ENCODE measurements around the gene IFT122.
"Not testable (repeated sequence)": the region's sequence is repeated elsewhere in the genome, so short reads cannot be mapped to it uniquely, and the experiment has no call there.

Gene IFT122

GRCh38 chr3:129542747-129543146 is 102.7 kb downstream of the IFT122 start:
- no peak for ATAC-seq

DNA sequence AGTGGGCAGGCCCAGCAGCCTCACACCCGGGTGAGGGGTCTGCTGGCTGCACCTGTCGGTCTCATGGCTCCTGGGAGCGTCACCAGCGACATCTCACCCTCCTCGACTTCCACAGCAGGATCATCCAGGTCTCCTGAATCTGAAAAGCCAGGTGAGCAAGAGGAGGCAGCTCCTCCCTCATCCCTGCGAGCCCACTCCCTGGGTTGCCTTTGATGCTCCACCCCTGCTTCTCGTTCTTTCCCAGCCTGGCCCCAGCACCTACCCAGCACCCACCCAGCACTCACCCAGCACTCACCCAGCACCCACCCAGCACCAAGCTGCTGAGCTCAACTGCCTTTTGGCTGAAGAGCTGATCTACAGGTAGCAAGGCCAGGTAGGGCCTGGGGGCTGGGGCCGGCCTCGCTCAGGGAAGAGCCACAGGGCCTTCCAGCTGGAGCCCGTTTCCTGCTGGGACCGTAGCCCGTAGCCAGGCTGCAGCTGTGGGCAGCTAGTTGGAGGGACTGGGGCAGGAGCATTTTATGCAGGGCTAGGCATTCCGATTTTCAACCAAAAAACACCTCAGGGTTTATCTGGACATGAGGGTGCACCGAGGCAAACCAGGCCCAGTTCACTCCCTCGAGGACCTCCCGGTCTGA is 103.2 kb downstream of the IFT122 start, which contains the start of gene H1-8:
H1-8 (plus strand) TSS at position 20 of the 635 bp plus-strand sequence; CDS start at position 64, 44 bp downstream.
- ATAC-seq = no peak

DNA sequence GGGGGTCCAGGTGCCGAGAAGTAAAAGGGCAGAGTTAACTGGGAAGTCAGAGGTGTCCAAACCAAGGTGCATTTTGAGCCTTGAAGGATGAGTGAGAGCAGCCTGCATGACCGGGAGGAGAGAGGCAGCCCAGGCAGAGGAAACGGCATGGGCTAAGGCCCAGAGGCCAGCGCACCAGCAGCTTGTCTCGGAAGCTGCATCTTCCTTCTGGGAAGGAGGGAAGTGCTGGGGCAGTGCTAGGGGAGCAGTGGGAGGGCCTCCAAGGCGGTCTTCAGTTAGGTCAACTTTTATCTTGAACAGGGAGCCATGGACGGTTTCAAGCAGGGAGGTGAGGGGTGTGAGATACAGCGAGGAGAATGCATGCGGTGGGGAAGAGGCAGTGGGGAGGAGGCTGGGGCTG is 104.0 kb downstream of the IFT122 start:
- ATAC-seq = no peak

GRCh38 chr3:129545951-129546350 is 105.9 kb downstream of the IFT122 start:
- not testable (repeated sequence) for ATAC-seq

- ATAC-seq = no peak
Measured at GRCh38 chr3:129547241-129547640, 107.2 kb downstream of the IFT122 start.

DNA sequence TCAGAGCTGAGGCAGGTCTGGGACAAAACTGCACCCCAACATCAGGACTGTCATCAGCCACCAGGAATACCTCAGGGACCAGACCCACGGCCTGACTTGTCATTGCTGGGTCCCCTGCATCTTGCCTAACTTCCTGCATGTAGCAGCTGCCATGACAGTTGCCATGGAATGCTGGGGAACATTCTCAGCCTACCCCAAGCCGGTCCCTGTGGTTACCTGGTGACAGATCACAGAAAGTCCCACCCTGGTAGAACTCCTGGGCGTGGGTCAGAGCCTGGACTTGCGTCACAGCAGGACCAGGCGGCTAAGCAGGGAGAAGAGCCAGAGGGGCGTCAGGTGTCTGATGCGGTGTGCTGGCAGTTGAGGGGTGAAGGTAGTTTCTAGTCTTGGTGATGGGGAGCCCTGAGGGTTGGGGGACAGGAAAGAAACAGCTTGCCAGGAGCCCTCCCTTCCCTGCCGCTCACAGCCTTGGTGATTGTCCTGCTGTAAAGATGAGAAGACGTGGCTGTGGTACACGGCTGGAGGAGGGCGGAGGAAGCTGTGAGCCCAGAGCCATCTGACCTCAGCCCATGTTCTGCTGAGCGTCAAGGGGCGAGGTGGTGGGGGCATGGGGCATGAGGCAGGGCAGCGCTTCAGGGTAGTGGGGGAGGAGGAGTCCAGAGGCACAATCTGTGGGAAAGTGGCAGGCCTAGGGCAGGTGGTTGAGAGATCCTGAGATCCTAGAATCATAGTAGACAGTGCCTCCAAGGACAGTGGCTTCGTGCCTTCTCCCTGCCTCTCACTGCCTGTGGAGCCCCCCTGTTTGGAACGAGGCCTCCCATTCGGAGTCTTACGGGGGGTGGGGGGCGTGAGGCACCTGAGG is 108.3 kb downstream of the IFT122 start:
- no peak for ATAC-seq

DNA sequence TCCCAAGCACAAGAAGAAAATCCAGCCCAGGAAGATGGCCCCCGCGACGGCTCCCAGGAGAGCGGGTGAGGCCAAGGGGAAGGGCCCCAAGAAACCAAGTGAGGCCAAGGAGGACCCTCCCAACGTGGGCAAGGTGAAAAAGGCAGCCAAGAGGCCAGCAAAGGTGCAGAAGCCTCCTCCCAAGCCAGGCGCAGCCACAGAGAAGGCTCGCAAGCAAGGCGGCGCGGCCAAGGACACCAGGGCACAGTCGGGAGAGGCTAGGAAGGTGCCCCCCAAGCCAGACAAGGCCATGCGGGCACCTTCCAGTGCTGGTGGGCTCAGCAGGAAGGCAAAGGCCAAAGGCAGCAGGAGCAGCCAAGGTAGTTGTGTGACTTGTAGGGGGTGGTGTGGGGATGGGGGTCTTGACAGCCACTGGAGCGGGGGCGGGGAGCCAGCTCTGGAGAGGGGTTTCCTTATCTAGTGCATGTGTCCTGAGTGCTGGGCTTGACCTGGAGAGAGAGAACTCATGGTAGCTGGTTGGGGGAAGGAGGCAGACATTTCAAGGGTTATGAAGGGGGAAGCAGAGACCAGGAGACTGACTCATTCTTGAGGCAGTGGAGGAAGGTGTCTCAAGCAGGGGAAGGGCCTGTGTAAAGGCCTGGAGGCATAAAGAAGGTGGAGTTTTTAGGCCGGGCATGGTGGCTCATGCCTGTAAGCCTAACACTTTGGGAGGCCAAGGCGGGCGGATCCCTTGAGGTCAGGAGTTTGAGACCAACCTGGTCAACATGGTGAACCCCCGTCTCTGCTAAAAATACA is 109.2 kb downstream of the IFT122 start:
- ATAC-seq = no peak

- no peak for ATAC-seq
Measured at GRCh38 chr3:129549805-129550204, 109.8 kb downstream of the IFT122 start.

GRCh38 chr3:129552287-129553050 is 112.4 kb downstream of the IFT122 start:
- ATAC-seq = no peak

DNA sequence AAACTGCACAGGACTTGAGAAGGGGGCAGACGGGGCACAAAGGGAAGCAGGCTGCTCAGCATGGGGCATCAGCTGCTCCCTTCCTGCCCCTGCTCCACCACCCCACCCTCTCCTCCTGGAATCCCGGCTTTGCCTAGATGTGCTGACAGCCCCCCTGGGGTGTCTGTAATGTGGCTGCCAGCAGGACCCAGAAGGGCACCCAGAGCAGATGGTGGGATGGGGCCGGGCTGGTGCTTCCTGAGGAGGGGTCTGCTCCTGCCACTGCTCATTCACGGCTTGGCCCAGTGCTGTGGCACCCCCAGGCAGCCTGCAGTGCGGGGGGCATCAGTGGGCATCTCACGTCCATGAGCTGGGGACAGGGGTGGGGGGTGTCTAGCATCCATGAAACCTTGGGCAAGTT is 113.1 kb downstream of the IFT122 start:
- ATAC-seq = no peak

- ATAC-seq = no peak
Measured at GRCh38 chr3:129553719-129554118, 113.7 kb downstream of the IFT122 start.

- no peak for ATAC-seq
Measured at GRCh38 chr3:129554356-129555152, 114.5 kb downstream of the IFT122 start.

- no peak for ATAC-seq
Measured at GRCh38 chr3:129555153-129555550, 115.1 kb downstream of the IFT122 start.

GRCh38 chr3:129555616-129556357 is 115.8 kb downstream of the IFT122 start:
- ATAC-seq = no peak

DNA sequence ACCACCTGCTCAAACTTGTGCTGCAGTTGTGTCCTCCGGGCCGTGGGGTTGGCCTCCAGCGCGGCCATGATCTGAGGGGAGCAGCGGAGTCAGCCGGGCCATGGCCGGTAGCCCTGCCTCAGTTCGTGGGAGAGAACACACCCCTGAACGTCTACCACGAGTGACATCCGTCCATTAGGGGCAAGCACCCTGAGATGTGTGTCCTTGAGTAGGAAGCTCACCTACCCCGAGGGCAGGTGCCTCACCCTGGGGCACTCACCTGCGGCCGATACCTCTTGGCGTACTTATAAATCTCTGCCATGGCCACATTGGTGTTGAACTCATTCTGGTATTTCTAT is 116.3 kb downstream of the IFT122 start:
- no peak for ATAC-seq

DNA sequence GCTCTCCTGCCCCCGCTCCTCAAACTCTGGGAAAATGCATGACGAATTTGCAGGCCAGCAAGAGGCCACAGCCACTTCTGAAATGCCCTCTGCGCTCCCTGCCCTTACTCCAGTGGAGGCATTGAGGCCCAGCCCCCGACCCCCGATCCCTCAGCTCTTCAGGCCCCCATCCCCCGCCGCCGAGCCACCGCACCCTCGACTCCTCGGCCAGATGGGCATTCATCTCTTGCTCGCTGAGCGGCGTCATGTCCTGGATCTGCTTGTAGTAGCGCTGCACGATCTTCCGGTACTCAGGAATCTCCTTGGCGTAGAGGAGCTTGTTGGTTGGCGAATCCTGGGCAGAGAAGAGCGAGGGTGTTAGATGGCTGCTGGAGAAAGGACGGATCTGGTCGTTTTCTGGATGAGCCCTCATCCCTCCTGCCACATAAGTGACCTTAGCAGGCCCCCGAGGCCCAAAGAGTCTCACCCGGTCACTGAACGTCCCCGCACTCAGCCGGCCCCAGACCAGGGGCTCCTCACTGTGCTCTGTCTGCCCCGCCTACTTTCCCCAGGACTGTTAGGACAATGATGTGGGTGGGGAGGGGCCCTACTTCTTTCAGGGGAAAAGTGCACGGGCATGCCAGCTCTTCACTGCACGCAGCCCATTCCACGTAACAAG is 117.0 kb downstream of the IFT122 start:
- ATAC-seq = no peak

GRCh38 chr3:129557548-129557894 is 117.5 kb downstream of the IFT122 start:
- ATAC-seq = no peak

DNA sequence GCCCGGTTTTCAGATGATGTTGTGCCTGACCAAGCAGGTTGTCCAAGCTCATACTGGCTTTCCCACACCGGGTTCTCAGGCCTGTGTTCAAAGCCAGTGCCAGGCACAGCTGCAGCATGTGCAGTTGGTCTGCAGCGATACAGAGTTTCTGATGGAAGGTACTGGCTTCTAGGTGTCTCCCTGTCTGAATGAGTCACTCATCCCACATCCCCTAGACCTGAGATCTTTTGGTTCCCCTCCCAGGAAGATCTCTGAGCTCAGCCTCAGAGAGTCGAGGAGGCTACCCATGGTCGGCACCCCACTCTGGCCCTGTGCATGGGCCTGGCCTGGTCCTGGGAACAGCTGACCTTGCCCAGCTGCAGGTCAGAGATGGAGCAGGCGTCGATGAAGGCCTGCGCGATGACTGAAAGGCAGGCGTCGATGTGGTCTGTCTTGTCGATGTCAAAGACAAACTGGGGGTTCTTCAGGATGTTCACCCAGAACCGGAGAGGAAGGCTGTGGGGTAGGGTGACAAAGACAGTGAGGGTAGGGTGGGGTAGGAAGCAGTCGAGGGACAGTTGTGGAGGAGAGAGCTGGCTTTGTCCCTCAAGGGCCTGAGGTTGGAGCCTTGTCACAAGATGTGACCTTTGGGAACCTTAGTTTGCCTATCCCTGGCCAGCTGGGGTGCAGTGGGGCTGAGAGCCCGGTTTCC is 118.2 kb downstream of the IFT122 start:
- ATAC-seq = no peak

GRCh38 chr3:129558772-129559564 is 118.9 kb downstream of the IFT122 start:
- no peak for ATAC-seq
